Measurements from ENCODE around the gene ATP13A2.
A peak's percentile ranks its signal among the peaks of the same experiment; 100 is the strongest.
"Not testable (repeated sequence)": the region's sequence is repeated elsewhere in the genome, so short reads cannot be mapped to it uniquely, and the experiment has no call there.

The ATP13A2 gene

DNA sequence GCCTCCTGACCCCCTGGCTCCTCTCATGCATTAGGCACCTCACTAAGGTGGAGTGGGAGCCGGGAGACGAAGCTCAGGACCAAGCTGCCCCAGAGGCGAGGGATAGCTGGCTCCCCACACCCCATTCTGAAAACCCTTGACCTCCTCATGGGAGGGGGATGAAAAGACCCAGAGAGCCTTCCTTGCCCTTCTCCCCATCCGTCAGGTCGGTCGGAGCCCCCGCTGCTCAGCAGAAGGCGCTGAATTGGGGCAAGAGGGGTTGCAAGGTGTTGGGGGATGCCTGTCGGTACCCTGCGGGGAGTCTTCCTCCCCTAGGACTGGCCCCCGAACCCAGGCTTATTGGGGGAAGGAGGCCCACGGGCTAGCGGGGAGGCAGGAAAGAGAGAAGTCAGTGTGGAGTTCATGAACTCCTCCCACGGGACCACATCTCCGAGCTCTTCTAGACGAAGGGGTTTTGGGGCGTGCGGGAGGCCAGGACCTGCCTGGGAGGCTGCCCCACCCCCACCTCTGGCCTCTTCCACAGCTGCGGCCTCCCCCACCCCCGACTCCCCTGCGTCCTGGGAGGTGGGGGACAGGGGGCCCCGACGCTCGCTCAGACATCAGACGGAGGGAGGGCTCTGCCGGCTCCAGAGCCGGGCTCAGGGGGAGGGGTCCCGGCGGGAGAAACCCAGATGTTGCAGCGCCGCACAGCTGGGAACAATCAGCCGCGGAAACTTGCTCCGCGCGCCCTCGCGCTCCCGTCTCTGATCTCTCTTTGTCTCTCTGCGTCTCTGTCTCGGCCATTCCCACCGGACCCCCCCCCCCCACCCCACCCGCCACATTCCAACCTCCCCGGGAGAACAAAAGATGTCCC, 32.0 kb downstream of the ATP13A2 start:
- no peak for DNase-seq (ENCODE audit: low read depth)

DNA sequence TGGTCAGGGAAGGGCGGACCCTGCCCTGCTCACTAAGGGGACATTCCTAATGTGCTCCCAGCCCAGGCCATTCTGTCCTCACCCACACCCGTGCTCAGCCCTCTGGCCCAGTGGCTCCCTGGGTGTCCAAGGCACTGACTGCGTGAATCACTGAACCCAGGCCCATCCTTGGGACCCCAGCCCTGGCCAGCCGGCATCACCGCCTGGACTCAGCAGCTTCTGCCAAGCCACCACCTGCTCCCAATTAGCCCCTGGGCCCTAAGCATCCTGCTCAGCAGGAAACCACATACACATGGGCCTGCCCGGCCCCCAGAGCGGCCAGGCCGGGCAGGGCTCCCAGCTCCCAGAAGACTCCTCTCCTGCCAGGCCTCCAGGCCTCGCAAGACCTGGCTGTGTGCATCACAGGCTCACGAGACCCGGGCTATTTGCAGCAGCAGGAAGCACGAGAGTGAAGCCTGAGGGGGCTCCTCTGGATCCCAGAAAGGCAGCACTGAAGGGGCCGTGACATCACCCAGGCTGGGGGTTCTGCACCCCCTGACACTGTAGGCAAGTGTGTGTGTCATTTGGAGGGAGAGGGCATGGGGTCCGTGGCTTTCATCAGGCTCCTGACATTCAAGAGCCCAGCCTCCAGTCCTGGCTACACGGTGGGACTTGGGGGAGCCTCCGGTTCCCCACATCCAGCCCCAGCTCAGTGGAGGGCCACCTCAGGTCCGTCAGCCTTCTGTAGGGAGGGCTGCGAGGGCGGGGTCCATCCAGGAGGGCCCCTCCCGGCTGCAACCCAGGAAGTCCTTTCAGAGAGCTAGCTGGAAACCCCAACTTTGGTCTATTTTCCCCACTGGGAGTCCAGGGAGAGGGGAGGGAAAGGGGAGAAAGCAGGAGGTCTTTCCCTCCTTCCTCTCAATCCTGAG, 32.9 kb downstream of the ATP13A2 start:
- DNase-seq (ENCODE audit: low read depth), result peak; percentile 92

DNA sequence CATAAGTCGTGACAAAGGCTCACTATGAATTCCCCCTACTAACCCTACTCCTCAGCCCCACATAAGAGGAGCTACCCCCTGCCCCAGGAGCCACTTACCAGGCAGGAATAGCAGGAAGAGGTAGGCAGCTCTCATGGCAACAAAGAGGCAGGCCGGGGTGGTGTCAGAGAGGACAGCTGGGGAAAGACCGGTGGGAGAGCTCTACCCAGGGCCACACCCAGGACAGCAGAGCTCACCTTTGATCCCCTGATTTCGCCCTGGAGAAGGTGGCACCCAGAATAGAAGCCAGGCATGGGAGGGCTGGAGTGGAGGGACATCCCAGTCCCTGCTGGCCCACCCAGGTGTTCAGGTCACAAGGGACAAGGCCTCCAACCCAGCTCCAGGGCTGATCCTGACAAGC, 33.6 kb downstream of the ATP13A2 start:
- no peak for DNase-seq (ENCODE audit: low read depth)

DNA sequence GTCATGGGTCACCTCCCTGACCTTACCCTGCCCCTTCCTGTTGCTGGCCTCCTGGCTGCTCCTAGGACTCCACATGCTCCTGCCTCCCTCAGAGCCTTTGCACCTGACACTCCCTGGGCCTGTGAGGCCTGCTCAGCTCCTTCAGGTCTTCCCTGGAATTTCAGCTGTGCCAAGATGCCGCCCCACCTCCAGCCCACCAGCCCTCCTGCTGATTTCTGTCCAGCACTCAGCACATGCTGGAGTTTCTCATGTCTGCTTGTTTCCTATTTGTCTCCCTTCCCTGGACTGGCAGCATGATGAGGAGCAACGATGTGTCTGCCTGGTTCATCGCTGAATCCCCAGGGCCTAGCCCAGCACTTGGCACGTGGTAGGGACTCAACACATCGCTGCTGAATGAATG, 34.4 kb downstream of the ATP13A2 start:
- no peak for DNase-seq (ENCODE audit: low read depth)

DNA sequence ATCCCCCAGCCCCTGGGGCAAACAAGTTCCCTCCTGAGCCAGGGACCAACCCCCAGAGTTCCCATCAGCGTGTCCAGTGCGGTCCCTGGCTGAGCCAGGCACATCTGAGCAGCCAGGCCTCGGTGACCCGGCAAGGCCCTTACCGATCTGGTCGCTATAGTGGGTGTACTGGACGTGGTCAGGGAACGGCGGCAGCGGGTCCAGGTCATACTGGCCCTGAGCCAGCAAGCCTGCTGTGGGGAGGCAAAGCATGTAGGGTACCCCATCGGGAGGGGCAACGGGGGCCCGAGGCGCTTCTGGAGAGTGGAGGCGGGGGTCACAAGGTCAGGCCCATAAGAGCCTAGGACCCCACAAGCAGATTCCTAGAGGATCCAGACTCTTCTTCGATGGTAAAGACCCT, 34.8 kb downstream of the ATP13A2 start:
- no peak for DNase-seq (ENCODE audit: low read depth)

DNA sequence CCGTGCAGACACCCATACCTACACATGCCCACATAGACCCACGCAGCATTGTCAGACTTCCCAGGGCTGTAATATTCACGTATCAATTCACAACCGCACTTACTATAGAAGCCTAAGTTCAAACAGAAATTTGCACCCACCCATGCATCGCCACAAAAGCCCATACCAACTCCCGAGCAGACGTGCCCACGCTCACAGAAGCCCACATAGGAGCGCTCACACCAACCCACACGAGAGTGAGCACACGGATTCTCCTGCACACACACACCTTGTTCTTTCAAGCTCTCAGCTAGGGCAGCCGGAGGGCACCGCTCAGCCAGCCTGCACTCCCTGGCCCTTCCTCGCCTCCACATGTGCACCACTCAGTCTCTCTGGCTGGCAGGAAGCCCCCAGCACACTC, 35.9 kb downstream of the ATP13A2 start:
- DNase-seq (ENCODE audit: low read depth), result no peak

DNA sequence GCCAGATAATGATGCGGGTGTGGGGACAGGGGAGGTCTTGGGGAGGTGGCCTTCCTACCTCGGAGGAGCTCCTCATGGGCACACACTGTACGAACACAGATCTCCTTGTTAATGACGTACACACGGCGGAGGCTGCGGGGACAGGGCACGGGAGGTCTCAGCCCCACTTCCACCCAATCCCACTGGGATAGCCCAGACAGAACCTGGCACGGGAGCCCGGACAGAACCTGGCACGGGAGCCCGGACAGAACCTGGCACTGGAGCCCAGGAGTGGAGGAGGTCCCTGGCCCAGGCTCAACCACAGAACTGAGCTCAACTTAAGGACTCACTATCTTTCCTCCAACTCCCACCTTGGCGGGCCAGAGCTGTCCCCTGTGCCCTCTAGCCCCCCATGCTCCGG, 36.5 kb downstream of the ATP13A2 start:
- no peak for DNase-seq (ENCODE audit: low read depth)

DNA sequence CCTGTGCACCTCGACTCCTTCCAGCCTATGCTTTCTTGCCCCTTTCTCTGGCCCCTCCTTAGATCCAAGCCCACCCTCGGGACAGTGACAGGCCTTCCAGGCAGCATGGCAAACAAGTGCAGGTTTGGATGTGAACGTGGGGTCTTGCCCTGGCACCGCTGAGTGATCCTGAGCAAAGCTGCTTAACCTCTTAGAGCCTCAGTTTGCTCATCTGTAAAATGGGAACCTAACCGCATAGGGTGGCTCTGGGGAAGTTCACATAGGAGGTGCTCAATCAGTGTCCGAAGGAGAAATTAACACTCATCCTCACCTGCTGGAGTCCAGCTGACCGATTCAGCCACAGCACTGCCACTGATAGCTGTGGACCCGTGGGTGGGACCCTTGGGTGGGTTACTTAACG, 38.5 kb downstream of the ATP13A2 start:
- DNase-seq (ENCODE audit: low read depth), result no peak

DNA sequence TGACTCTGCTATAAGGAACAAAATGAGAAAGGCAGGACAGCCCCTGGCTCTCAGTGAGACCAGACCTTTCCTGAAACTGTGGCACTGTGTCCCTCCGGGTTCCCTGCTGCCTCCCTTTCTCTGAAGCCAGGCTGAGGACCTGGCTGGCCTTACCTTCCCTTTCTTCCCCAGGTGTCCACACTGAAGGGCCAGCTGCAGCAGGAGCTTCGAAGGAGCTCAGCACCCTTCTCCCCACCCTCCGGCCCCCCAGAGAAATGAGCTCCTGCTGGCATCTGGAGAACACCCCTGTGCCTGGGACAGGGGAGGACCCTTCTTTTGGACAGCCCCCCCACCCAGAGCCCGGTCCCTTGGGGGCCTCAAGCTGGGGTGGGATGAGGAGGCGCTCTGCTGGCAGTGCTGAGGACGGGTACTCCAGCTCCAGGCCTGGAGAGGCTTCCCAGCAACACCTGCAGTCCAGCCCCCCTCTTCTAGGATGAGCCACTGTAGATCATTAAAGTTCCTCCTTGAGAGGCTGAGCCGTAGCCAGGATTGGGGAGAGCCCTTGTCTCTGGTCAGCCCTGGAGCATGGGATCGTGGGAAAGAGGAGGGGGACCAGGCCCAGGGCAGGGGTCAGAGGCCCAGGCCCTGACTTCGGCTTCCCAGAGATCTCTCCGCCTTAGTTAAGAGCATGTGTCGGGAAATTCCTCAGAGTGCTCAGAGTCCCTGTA, 39.4 kb downstream of the ATP13A2 start:
- DNase-seq (ENCODE audit: low read depth), result no peak

DNA sequence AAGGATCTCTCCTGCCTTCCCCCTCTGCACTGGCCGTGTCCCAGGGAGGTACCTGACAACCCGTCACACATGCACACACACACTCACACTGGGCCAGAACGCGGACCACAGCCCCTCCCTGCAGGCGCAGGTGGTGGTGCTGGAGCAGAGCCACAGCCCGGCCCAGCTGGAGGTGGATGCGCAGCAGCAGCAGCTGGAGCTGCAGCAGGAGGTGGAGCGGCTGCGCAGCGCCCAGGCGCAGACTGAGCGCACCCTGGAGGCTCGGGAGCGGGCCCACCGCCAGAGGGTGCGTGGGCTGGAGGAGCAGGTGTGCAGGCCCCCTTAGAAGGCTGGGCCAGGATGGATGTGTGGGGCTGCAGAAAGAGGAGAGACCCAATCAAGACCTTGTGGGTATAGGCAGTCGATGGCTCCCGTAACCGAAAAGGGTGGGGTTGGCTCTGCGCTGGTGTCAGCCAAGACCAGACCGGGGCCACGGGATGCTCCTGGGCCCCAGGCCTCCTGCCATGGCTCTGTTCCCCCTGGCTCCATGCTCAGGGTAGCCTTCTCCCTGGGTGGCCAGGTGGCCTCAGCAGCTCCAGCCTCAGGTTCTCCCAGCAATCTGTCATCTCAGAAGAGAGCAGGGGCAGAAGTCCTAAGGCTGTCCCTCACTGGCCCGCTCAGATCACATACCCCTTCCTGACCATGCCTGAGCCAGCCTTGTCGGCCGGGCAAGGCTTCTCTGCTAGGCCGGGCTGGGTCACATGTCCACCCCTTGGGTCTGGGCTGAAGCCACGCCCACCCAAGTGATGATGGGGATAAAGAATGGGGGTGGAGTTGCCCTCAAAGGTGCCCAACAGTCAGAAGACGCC, 40.2 kb downstream of the ATP13A2 start:
- DNase-seq (ENCODE audit: low read depth), result no peak

DNA sequence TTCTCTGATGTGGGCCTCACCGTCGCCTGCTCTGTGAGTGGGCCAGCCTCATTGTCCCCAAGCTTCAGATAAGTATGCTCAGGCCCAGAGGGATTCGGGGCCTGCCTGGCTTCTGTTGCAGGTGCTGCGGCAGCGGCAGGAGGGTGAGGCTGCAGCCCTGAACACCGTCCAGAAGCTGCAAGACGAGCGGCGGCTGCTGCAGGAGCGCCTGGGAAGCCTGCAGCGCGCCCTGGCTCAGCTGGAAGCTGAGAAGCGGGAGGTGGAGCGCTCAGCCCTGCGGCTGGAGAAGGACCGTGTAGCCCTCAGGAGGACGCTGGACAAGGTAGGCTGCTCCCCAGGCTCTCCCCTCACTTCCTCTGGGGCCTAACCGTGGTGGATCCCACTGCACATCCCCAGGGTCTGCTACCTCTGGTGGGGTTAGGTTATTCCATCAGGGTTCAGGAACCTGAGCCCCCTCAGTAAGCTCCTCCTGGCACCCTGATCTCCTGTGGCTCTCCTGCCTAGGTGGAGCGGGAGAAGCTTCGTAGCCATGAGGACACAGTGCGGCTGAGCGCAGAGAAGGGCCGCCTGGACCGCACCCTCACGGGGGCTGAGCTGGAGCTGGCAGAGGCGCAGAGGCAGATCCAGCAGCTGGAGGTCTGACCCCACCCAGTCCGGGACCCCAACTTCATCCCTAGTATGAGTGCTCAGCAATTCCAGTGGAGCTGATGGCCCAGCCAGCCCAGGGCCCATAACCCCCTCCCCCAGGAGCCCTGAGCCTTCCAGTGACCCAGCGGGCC, 41.4 kb downstream of the ATP13A2 start:
- no peak for DNase-seq (ENCODE audit: low read depth)

DNA sequence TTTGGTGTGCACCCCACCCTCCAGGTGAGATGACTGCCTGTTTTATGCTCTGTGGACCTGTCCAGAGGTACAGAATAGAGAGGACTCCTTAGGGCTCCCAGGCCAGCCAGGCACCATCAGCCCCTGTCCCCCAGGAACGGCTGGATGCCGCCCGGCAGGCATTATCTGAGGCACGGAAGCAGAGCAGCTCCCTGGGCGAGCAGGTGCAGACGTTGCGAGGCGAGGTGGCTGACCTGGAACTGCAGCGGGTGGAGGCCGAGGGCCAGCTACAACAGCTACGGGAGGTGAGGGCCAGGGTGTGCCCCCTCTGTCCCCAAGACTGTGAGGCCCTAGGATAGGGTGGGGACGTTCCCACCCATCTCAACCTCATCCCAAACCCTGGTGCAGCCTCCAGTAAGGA, 42.1 kb downstream of the ATP13A2 start:
- no peak for DNase-seq (ENCODE audit: low read depth)

DNA sequence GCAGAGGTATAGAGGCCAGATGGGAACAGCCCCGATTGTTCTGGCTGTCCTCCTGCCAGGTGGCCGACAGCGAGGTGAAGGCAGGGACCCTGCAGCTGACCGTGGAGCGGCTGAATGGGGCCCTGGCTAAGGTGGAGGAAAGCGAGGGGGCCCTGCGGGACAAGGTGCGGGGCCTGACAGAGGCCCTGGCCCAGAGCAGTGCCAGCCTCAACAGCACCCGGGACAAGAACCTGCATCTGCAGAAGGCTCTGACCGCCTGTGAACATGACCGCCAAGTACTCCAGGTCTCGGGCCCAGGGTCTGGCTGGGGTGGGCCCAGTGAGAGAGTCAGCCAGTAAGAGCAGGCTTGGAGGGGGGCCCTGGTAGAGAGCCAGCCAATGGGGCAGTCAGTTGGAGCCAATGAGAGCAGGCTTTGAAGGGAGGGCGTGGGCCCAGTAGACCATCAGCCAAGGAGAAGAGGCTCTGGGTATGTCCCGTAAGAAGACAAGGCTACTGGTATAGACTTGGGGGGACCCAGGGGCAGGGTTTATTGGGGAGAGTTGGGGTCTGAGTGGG, 42.6 kb downstream of the ATP13A2 start:
- no peak for DNase-seq (ENCODE audit: low read depth)

DNA sequence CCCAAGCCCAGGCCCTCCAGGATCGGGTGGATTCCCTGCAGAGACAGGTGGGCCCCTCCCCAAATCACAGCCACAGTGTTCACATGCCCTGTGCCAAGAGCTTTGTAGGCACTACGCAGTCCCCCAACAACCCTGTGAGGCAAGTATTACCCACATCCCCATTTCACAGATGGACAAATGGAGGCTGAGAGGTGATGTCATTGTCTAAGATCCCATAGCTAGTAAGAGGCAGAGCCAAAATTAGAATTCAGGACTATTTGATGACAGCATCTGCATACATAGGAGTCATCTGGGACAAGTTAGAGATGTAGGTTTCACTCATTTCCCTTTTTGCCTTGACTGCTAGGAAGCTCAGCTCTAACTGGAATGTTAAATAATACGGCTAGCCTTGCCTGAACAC, 43.4 kb downstream of the ATP13A2 start:
- DNase-seq (ENCODE audit: low read depth), result no peak

DNA sequence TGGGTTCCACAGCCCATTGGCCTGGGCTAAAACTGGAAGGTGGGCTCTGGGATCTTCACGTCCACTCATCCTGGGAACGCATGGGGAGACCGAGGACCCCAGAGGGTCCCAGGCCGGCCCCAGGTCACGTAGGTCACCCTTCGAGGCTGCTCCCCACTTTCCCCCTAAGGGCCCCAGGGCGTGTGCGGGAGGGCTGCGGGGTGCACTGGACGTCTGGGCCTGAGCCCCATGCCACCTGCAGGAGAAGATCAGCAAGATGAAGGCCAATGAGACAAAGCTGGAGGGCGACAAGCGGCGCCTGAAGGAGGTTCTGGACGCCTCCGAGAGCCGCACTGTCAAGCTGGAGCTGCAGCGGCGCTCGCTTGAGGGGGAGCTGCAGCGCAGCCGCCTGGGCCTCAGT, 43.8 kb downstream of the ATP13A2 start:
- no peak for DNase-seq (ENCODE audit: low read depth)

DNA sequence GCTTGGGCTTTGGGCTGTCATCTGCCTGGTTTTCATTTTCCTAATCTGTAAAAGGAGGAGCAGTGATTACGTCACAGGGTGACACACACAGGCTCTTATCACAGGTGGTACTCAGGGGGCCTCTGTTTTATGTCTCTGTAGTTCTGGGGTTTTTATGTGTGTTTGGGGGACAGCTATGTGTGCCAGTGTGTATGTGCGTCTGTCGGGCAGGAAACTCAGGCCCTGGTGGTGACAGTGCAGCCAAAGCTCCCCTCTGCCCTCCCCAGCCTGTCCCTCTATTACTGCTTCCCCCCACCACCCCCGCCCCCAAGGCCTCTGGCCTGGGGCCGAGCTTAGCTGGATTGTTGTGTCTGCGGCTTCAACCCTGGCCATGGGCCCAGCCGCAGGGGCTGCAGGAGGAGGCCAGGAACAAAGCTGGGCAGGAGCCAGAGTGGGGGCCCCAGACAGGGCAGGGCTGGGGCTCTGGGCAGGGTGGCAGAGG, 44.6 kb downstream of the ATP13A2 start:
- DNase-seq (ENCODE audit: low read depth), result no peak

DNA sequence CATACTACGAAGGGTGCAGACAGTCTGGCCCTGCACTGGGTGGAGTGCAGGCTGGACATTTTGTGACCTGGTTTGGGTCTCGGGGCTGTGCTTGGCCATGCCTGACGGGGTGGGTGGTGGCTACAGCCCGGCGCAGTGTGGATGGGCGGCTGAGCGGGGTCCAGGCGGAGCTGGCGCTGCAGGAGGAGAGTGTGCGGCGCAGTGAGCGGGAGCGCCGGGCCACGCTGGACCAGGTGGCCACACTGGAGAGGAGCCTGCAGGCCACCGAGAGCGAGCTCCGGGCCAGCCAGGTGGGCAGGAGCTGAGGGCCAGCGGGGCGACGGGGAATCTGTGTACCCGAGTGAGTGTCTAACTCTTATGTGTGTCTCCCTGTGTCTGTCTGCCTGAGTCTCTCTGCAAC, 45.4 kb downstream of the ATP13A2 start:
- DNase-seq (ENCODE audit: low read depth), result no peak

DNA sequence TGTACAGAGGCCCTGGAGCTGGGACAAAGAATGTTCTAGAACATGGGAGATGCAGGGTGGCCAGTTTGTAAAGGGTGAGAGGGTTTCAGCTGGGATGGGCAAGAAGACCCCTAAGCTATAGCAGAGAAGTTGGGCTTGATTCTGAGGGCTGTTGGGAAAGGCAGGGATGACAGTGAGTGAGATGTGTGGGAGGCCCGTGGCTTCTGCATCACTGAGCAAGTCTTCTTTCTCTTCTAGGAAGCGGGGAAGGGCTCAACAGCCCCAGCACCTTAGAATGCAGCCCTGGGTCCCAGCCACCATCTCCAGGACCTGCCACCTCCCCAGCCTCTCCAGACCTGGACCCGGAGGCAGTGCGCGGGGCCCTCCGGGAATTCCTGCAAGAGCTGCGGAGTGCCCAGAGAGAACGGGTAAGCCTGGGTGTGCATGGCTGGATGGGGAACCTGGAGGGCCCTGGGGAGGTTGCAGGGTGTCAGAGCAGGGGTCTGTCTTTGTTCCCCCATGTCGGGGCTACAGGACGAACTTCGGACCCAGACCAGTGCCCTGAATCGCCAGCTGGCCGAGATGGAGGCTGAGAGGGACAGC, 46.2 kb downstream of the ATP13A2 start:
- no peak for DNase-seq (ENCODE audit: low read depth)

DNA sequence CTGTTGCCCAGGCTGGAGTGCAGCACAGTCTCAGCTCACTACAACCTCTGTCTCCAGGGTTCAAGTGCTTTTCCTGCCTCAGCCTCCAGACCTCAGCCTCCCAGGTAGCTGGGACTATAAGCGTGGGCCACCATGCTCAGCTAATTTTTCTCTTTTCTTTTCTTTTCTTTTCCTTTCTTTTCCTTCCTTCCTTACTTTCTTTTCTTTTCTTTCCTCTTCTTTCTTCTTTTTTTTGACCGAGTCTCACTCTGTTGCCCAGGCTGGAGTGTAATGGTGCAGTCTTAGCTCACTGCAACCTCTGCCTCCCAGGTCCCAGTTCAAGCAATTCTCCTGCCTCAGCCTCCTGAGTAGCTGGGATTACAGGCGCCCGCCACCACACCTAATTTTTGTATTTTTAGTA, 47.6 kb downstream of the ATP13A2 start:
- DNase-seq (ENCODE audit: low read depth), result not testable (repeated sequence)
